T-helper 1 cell treated with Interleukin-12 subunit alpha and Interleukin-12 subunit beta and Interleukin-4 antibody, amounts not matched to agents 30 μg/mL and 1 μg/mL, for 36 hours (primary cell): ENCODE data around the gene ARHGEF3.
"Not testable (repeated sequence)": the region's sequence is repeated elsewhere in the genome, so short reads cannot be mapped to it uniquely, and the experiment has no call there.

ENCODE experiments used
- H3K27ac Mint-ChIP-seq: one replicate; pipeline ENCODE4 v1.8.0; 2021; ENCODE audit warnings: mild to moderate bottlenecking, mixed read lengths
- H3K27me3 Mint-ChIP-seq: one replicate; pipeline ENCODE4 v1.8.0; 2021; ENCODE audit warnings: low read depth, mixed read lengths
- H3K36me3 Mint-ChIP-seq: one replicate; pipeline ENCODE4 v1.8.0; 2021; ENCODE audit warnings: low read depth, mixed read lengths
- H3K4me1 Mint-ChIP-seq: one replicate; pipeline ENCODE4 v1.8.0; 2021; ENCODE audit warnings: low read depth, mixed read lengths
- H3K4me3 Mint-ChIP-seq: one replicate; pipeline ENCODE4 v1.8.0; 2021; ENCODE audit warnings: mild to moderate bottlenecking, moderate library complexity, mixed read lengths
- H3K9me3 Mint-ChIP-seq: one replicate; pipeline ENCODE4 v1.8.0; 2021; ENCODE audit warnings: mixed read lengths

Gene ARHGEF3

DNA sequence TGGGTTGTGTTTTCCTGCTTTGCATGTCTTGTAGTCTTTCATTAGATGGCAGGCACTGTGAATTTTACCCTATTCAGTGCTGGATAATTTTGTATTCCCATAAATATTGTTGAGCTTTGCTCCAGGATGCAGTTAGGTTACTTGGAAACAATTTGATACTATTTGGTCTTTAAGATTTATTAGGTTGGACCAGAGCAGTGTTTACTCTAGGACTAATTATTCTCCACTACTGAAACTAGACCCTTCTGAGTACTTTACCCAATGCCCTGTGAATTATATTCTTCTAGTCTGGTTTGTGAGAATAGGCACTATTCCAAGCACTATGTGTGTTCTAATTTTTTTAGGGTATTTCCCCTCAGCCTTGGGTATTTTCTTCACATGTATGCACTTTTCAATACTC lies 80.9 kb downstream of the ARHGEF3 start:
- Mint-ChIP-seq H3K36me3 (peaks cover 57% of the 10 kb centered on the region), H3K4me1 (peaks cover 46% of the 10 kb centered on the region), H3K9me3 (peaks cover 6% of the 10 kb centered on the region), H3K27me3 (no peaks in the 10 kb centered on the region), H3K4me3 (no peak overlapping the region), H3K27ac (peak overlapping the region; percentile 21)

DNA sequence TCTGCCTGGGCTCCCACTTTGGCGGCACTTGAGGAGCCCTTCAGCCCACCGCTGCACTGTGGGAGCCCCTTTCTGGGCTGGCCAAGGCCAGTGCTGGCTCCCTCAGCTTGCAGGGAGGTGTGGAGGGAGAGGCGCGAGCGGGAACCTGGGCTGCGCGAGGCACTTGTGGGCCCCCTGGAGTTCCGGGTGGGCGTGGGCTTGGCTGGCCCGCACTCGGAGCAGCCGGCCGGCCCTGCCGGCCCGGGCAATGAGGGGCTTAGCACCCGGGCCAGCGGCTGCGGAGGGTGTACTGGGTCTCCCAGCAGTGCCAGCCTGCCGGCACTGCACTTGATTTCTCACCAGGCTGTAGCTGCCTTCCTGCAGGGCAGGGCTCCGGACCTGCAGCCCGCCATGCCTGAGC lies 82.9 kb downstream of the ARHGEF3 start:
- peaks cover 33% of the 10 kb centered on the region for H3K4me1 Mint-ChIP-seq
- not testable (repeated sequence) for H3K27ac Mint-ChIP-seq, H3K4me3 Mint-ChIP-seq, H3K27me3 Mint-ChIP-seq
- peaks cover 42% of the 10 kb centered on the region for H3K36me3 Mint-ChIP-seq
- H3K9me3 Mint-ChIP-seq = peaks cover 13% of the 10 kb centered on the region

- Mint-ChIP-seq H3K4me3 (no peak overlapping the region), H3K4me1 (peaks cover 9% of the 10 kb centered on the region), H3K27ac (no peak overlapping the region), H3K9me3 (peaks cover 9% of the 10 kb centered on the region), H3K36me3 (peaks cover 3% of the 10 kb centered on the region), H3K27me3 (no peaks in the 10 kb centered on the region)
Observed at GRCh38 chr3:56711344-56711743, 90.4 kb downstream of the ARHGEF3 start.

- H3K27ac Mint-ChIP-seq, H3K9me3 Mint-ChIP-seq, H3K36me3 Mint-ChIP-seq, H3K27me3 Mint-ChIP-seq, H3K4me3 Mint-ChIP-seq: not testable (repeated sequence)
- peaks cover 20% of the 10 kb centered on the region for H3K4me1 Mint-ChIP-seq
Observed at GRCh38 chr3:56707412-56707811, 94.3 kb downstream of the ARHGEF3 start.

DNA sequence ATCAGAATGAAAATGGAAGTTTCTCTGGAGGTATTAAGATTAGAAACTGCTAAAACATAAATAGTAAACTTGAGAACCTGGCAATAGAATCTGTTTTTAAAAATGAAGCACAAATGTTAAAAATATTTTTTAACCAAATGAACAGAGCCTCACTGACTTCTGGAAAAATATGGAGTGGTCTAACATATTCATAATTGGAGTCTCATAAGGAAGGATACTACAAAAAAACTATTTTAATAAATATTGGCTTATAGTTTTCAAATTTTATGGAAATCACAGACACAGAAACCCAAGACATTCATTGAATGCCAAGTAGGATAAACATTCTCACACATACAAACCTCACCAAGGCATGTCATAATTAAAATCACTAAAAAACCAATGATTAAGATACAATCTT lies 95.1 kb downstream of the ARHGEF3 start:
- H3K4me3 Mint-ChIP-seq = no peak overlapping the region

GRCh38 chr3:56704706-56705105 lies 97.0 kb downstream of the ARHGEF3 start:
- no peaks in the 10 kb centered on the region for H3K36me3 Mint-ChIP-seq
- H3K27me3 Mint-ChIP-seq = no peaks in the 10 kb centered on the region
- no peaks in the 10 kb centered on the region for H3K9me3 Mint-ChIP-seq
- no peak overlapping the region for H3K4me3 Mint-ChIP-seq
- H3K27ac Mint-ChIP-seq = peak overlapping the region; percentile 46
- peaks cover 18% of the 10 kb centered on the region for H3K4me1 Mint-ChIP-seq

More for the DNA sequence above, 95.1 kb downstream of the ARHGEF3 start:
- Mint-ChIP-seq H3K9me3 (no peaks in the 10 kb centered on the region), H3K4me1 (peaks cover 22% of the 10 kb centered on the region), H3K27ac (no peak overlapping the region), H3K36me3 (no peaks in the 10 kb centered on the region), H3K27me3 (no peaks in the 10 kb centered on the region)

GRCh38 chr3:56702490-56703315 lies 99.0 kb downstream of the ARHGEF3 start:
- Mint-ChIP-seq H3K27ac (no peak overlapping the region), H3K4me1 (peaks cover 16% of the 10 kb centered on the region), H3K9me3 (no peaks in the 10 kb centered on the region), H3K36me3 (no peaks in the 10 kb centered on the region), H3K4me3 (no peak overlapping the region), H3K27me3 (no peaks in the 10 kb centered on the region)

- no peak overlapping the region for H3K27ac Mint-ChIP-seq
- no peaks in the 10 kb centered on the region for H3K27me3 Mint-ChIP-seq
- H3K4me1 Mint-ChIP-seq = peaks cover 23% of the 10 kb centered on the region
- H3K4me3 Mint-ChIP-seq = no peak overlapping the region
- no peaks in the 10 kb centered on the region for H3K9me3 Mint-ChIP-seq
- H3K36me3 Mint-ChIP-seq = no peaks in the 10 kb centered on the region
Observed at GRCh38 chr3:56700151-56700550, 101.6 kb downstream of the ARHGEF3 start.

- H3K4me3 Mint-ChIP-seq = peak overlapping the region; percentile 9
- peak overlapping the region; percentile 49 for H3K27ac Mint-ChIP-seq
- no peaks in the 10 kb centered on the region for H3K9me3 Mint-ChIP-seq
- H3K36me3 Mint-ChIP-seq = no peaks in the 10 kb centered on the region
- H3K4me1 Mint-ChIP-seq = peaks cover 36% of the 10 kb centered on the region
- no peaks in the 10 kb centered on the region for H3K27me3 Mint-ChIP-seq
Observed at GRCh38 chr3:56694867-56695683, 106.7 kb downstream of the ARHGEF3 start.

GRCh38 chr3:56693750-56694149 lies 108.0 kb downstream of the ARHGEF3 start:
- no peaks in the 10 kb centered on the region for H3K9me3 Mint-ChIP-seq
- no peaks in the 10 kb centered on the region for H3K36me3 Mint-ChIP-seq
- peak overlapping the region; percentile 83 for H3K27ac Mint-ChIP-seq
- H3K4me3 Mint-ChIP-seq = peak overlapping the region; percentile 71
- peaks cover 34% of the 10 kb centered on the region for H3K4me1 Mint-ChIP-seq
- H3K27me3 Mint-ChIP-seq = no peaks in the 10 kb centered on the region

GRCh38 chr3:56692520-56693433 lies 109.0 kb downstream of the ARHGEF3 start:
- Mint-ChIP-seq H3K4me3 (peak overlapping the region; percentile 71), H3K4me1 (peaks cover 34% of the 10 kb centered on the region), H3K27ac (peak overlapping the region; percentile 83)
- H3K36me3 Mint-ChIP-seq, H3K27me3 Mint-ChIP-seq, H3K9me3 Mint-ChIP-seq: not testable (repeated sequence)

DNA sequence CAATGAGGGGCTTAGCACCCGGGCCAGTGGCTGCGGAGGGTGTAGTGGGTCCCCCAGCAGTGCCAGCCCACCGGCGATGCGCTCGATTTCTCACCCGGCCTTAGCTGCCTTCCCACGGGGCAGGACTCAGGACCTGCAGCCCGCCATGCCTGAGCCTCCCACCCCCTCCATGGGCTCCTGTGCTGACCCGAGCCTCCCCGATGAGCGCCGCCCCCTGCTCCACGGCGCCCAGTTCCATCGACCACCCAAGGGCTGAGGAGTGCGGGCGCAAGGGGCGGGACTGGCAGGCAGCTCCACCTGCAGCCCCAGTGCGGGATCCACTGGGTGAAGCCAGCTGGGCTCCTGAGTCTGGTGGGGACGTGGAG lies 109.8 kb downstream of the ARHGEF3 start:
- H3K27ac Mint-ChIP-seq, H3K4me3 Mint-ChIP-seq, H3K36me3 Mint-ChIP-seq, H3K27me3 Mint-ChIP-seq, H3K9me3 Mint-ChIP-seq: not testable (repeated sequence)
- peaks cover 34% of the 10 kb centered on the region for H3K4me1 Mint-ChIP-seq

GRCh38 chr3:56691165-56692000 lies 110.4 kb downstream of the ARHGEF3 start:
- no peak overlapping the region for H3K27ac Mint-ChIP-seq
- H3K4me1 Mint-ChIP-seq = peaks cover 32% of the 10 kb centered on the region
- H3K36me3 Mint-ChIP-seq = no peaks in the 10 kb centered on the region

GRCh38 chr3:56689303-56689702 lies 112.4 kb downstream of the ARHGEF3 start:
- Mint-ChIP-seq H3K36me3 (peaks cover 3% of the 10 kb centered on the region), H3K4me1 (peaks cover 19% of the 10 kb centered on the region), H3K27ac (no peak overlapping the region), H3K27me3 (no peaks in the 10 kb centered on the region), H3K4me3 (no peak overlapping the region), H3K9me3 (peaks cover 2% of the 10 kb centered on the region)

More at GRCh38 chr3:56691165-56692000, 110.4 kb downstream of the ARHGEF3 start:
- H3K27me3 Mint-ChIP-seq = no peaks in the 10 kb centered on the region
- no peaks in the 10 kb centered on the region for H3K9me3 Mint-ChIP-seq
- no peak overlapping the region for H3K4me3 Mint-ChIP-seq
